SU-DHL-6 (cell line): ENCODE data around the gene TBC1D10A.

Source experiments
- EZH2phosphoT487 ChIP-seq: fragments of 200-600 bp; sonication (generic), shearing (Covaris generic); conservative IDR thresholded peaks from 2 replicates; pipeline ENCODE4 v1.6.1; 2018; ENCODE audit warnings: mild to moderate bottlenecking, antibody characterized with exemption, low read length, moderate library complexity, mixed read lengths
- TF ChIP-seq, protein P1 (sequence below): fragments of 200-600 bp; sonication (generic); IDR thresholded peaks from one replicate; pipeline ENCODE4 v1.5.1; 2017; ENCODE audit warnings: antibody characterized with exemption, mild to moderate bottlenecking, low read length, moderate library complexity; ENCODE audit not compliant: insufficient read depth, poor library complexity, severe bottlenecking

DNA sequence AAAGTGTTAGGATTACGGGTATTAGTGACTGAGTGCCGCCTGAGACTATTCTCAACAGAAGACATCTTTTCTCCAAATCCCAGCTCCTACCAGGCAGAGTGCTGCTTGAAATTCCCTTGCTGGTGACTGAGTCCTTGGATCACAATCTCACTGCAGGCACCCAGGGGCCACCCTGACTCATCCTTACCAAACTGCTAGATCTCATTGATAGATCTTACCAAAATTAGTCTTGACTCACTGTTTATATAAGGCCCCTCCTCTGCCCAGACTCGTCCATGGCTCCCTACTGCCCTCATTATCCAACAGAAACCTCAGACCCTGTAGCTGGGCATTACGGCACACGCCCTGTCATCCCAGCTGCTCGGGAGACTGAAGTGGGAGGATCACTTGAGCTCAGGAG lies 14.7 kb downstream of the TBC1D10A start:
- TF ChIP-seq, protein P1, sequence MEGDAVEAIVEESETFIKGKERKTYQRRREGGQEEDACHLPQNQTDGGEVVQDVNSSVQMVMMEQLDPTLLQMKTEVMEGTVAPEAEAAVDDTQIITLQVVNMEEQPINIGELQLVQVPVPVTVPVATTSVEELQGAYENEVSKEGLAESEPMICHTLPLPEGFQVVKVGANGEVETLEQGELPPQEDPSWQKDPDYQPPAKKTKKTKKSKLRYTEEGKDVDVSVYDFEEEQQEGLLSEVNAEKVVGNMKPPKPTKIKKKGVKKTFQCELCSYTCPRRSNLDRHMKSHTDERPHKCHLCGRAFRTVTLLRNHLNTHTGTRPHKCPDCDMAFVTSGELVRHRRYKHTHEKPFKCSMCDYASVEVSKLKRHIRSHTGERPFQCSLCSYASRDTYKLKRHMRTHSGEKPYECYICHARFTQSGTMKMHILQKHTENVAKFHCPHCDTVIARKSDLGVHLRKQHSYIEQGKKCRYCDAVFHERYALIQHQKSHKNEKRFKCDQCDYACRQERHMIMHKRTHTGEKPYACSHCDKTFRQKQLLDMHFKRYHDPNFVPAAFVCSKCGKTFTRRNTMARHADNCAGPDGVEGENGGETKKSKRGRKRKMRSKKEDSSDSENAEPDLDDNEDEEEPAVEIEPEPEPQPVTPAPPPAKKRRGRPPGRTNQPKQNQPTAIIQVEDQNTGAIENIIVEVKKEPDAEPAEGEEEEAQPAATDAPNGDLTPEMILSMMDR = no peak
- TF ChIP-seq EZH2phosphoT487 = no peak
